HepG2 (cell line): ENCODE results near the gene DAG1. TPM values are rescaled to one million over a fixed set of nuclear protein-coding genes. Genes with fewer than 3 reads are reported as not detected.

Experiments used
- CC2D1A ChIP-seq: sonication (generic); formaldehyde crosslinking; IDR thresholded peaks from 2 replicates; pipeline ENCODE4 v1.8.1; 2023; ENCODE audit warnings: mild to moderate bottlenecking, missing genetic modification reagents
- CHCHD3 ChIP-seq: sonication (generic); formaldehyde crosslinking; IDR thresholded peaks from 2 replicates; pipeline ENCODE4 v1.8.0; 2022; ENCODE audit warnings: mild to moderate bottlenecking, missing genetic modification reagents, moderate library complexity
- DMTF1 ChIP-seq: sonication (generic); formaldehyde crosslinking; IDR thresholded peaks from 2 replicates; pipeline ENCODE4 v1.4.0; 2020; ENCODE audit warnings: mild to moderate bottlenecking, missing genetic modification reagents
- KAT8 ChIP-seq: IDR thresholded peaks from 2 replicates; pipeline ENCODE4 v1.6.1; 2016; ENCODE audit warnings: missing genetic modification reagents, missing compliant biosample characterization
- MBNL3 ChIP-seq: fragments of 250-450 bp; sonication (Bioruptor Pico); conservative IDR thresholded peaks from 2 replicates; pipeline ENCODE4 v1.8.0; 2022; ENCODE audit warnings: mild to moderate bottlenecking, inconsistent platforms
- MED13 ChIP-seq: sonication (generic); formaldehyde crosslinking; IDR thresholded peaks from 2 replicates; pipeline ENCODE4 v1.5.0; 2020; ENCODE audit warnings: missing genetic modification reagents
- NFE2L2 ChIP-seq: fragments of 150-350 bp; IDR thresholded peaks from 2 replicates; pipeline ENCODE4 v1.6.1; 2014; ENCODE audit warnings: low read length
- PBX3 ChIP-seq: sonication (generic); formaldehyde crosslinking; IDR thresholded peaks from 2 replicates; pipeline ENCODE4 v1.8.1; 2023; ENCODE audit warnings: missing genetic modification reagents, inconsistent platforms, borderline replicate concordance
- RORA ChIP-seq: sonication (generic); formaldehyde crosslinking; IDR thresholded peaks from 2 replicates; pipeline ENCODE4 v1.5.0; 2020; ENCODE audit warnings: mild to moderate bottlenecking, missing genetic modification reagents, moderate library complexity
- SOX5 ChIP-seq: IDR thresholded peaks from 2 replicates; pipeline ENCODE4 v1.6.1; 2016; ENCODE audit warnings: borderline replicate concordance
- SOX6 ChIP-seq, 2 experiments: fragments of 450-650 bp in 1 of 2; sonication (generic) in 1 of 2; formaldehyde crosslinking in 1 of 2; IDR thresholded peaks; 2 replicates each; pipeline versions ENCODE4 v1.4.0 to v1.6.1; 2017 to 2020; ENCODE audit warnings: antibody characterized with exemption in 1 of 2, mild to moderate bottlenecking in 1 of 2, missing genetic modification reagents in 1 of 2
- STAG1 ChIP-seq: sonication (generic); formaldehyde crosslinking; IDR thresholded peaks from 2 replicates; pipeline ENCODE4 v1.4.0; 2020; ENCODE audit warnings: missing genetic modification reagents
- TBX3 ChIP-seq: fragments of 450-650 bp; IDR thresholded peaks from 2 replicates; pipeline ENCODE4 v1.6.1; 2017; ENCODE audit warnings: antibody characterized with exemption, mild to moderate bottlenecking, inconsistent platforms, borderline replicate concordance
- TFAP4 ChIP-seq: sonication (generic); IDR thresholded peaks from 2 replicates; pipeline ENCODE4 v1.6.1; 2016; ENCODE audit warnings: low read depth, borderline replicate concordance
- XBP1 ChIP-seq: sonication (generic); formaldehyde crosslinking; IDR thresholded peaks from 2 replicates; pipeline ENCODE4 v1.5.0; 2020; ENCODE audit warnings: missing genetic modification reagents
- ZFY ChIP-seq: sonication (generic); formaldehyde crosslinking; IDR thresholded peaks from 2 replicates; pipeline ENCODE4 v1.4.0; 2020; ENCODE audit warnings: missing genetic modification reagents
- ZNF354B ChIP-seq: sonication (generic); formaldehyde crosslinking; IDR thresholded peaks from 2 replicates; pipeline ENCODE4 v1.8.0; 2022; ENCODE audit warnings: mild to moderate bottlenecking, missing genetic modification reagents
- ZNF564 ChIP-seq: sonication (generic); formaldehyde crosslinking; IDR thresholded peaks from 2 replicates; pipeline ENCODE4 v1.8.1; 2023; ENCODE audit warnings: mild to moderate bottlenecking, missing genetic modification reagents
- polyA plus RNA-seq, 8 experiments: library from polyadenylated mRNA; depleted of rRNA in 3 of 8; stranded (reverse) in 7 of 8; unstranded in 1 of 8; fragments of >200 nt; fragmentation: Illumina TruSeq in 4 of 8; extraction: Trizol in 4 of 8; gene quantifications; 2 replicates each; pipeline versions ENCODE4 v1.2.1 to v1.2.3, GENCODE V29; 2011 to 2016; ENCODE audit warnings: low read depth in 4 of 8, missing spikeins in 1 of 8, mixed read lengths in 1 of 8; ENCODE audit not compliant: insufficient read depth in 1 of 8
- total RNA-seq, 5 experiments: library from RNA; depleted of rRNA; stranded (reverse); fragments of >200 nt; fragmentation: Illumina TruSeq; extraction: Trizol; gene quantifications; 2 replicates each; pipeline ENCODE4 v1.2.3, GENCODE V29; 2016; ENCODE audit warnings: low read depth in 1 of 5
- TF ChIP-seq, protein P1 (sequence below): sonication (generic); formaldehyde crosslinking; IDR thresholded peaks from 2 replicates; pipeline ENCODE4 v1.5.1; 2020; ENCODE audit warnings: missing genetic modification reagents, mild to moderate bottlenecking, borderline replicate concordance
- TF ChIP-seq, protein P2 (sequence below): sonication (generic); formaldehyde crosslinking; IDR thresholded peaks from 2 replicates; pipeline ENCODE4 v1.5.1; 2020; ENCODE audit warnings: mild to moderate bottlenecking, missing genetic modification reagents, moderate library complexity
- TF ChIP-seq, protein P3 (sequence below): sonication (generic); formaldehyde crosslinking; IDR thresholded peaks from 2 replicates; pipeline ENCODE4 v1.5.0; 2020; ENCODE audit warnings: mild to moderate bottlenecking, missing genetic modification reagents
- TF ChIP-seq, protein P4 (sequence below): sonication (generic); formaldehyde crosslinking; IDR thresholded peaks from 2 replicates; pipeline ENCODE4 v1.8.1; 2023; ENCODE audit warnings: mild to moderate bottlenecking, missing genetic modification reagents, borderline replicate concordance

Gene DAG1
- total and polyA plus RNA-seq, 2 of the 13 experiments (the other 11 are each of a cell fraction or from before 2014, with no cell fraction given) = 47.3 to 50.4 TPM

DNA sequence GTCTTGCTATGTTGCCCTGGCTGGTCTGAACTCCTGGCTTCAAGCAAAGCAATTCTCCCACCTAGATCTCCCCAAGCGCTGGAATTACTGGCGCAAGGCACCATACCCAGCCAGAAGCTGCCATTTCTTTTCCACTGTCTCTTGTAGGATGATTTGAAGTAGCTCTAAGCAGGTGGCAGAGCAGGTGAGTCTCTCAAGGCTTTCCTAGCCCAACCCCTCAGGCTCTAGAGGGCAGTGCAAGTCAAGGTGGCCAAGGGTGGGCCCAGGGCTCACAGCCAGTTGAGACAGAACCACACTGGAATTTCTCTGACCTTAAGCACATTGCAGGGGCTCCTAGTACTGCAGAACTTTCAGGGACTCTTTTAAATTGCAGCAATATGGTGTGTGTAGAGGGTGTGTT lies 15.6 kb upstream of the DAG1 start (continued):
- TF ChIP-seq MED13 (no peak), ZFY (CRISPR knock-in tag) (0 out of 2 replicates have a peak, but pooled peaks have one; percentile 31), CHCHD3 (CRISPR knock-in tag) (no peak), MBNL3 (CRISPR knock-in tag) (no peak), ZNF564 (CRISPR knock-in tag) (no peak), RORA (no peak), ZNF354B (CRISPR knock-in tag) (no peak), KAT8 (peak; percentile 22; the same call in 1 of the 2 replicates), CC2D1A (CRISPR knock-in tag) (no peak), SOX6 (IDR thresholded peaks at IDR 0.05) (no peak), SOX6 (CRISPR knock-in tag; IDR thresholded peaks at IDR 0.05) (peak; percentile 49; the same call in 1 of the 2 replicates), XBP1 (CRISPR knock-in tag) (no peak), TBX3 (no peak), TFAP4 (no peak), SOX5 (CRISPR knock-in tag) (peak; percentile 14; the same call in 1 of the 2 replicates), PBX3 (no peak), NFE2L2 (no peak), DMTF1 (no peak), STAG1 (CRISPR knock-in tag) (peak; percentile 90)
- TF ChIP-seq, protein P1, sequence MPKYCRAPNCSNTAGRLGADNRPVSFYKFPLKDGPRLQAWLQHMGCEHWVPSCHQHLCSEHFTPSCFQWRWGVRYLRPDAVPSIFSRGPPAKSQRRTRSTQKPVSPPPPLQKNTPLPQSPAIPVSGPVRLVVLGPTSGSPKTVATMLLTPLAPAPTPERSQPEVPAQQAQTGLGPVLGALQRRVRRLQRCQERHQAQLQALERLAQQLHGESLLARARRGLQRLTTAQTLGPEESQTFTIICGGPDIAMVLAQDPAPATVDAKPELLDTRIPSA (CRISPR knock-in tag) = no peak
- TF ChIP-seq, protein P2, sequence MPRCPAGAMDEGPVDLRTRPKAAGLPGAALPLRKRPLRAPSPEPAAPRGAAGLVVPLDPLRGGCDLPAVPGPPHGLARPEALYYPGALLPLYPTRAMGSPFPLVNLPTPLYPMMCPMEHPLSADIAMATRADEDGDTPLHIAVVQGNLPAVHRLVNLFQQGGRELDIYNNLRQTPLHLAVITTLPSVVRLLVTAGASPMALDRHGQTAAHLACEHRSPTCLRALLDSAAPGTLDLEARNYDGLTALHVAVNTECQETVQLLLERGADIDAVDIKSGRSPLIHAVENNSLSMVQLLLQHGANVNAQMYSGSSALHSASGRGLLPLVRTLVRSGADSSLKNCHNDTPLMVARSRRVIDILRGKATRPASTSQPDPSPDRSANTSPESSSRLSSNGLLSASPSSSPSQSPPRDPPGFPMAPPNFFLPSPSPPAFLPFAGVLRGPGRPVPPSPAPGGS (CRISPR knock-in tag) = no peak
- TF ChIP-seq, protein P3, sequence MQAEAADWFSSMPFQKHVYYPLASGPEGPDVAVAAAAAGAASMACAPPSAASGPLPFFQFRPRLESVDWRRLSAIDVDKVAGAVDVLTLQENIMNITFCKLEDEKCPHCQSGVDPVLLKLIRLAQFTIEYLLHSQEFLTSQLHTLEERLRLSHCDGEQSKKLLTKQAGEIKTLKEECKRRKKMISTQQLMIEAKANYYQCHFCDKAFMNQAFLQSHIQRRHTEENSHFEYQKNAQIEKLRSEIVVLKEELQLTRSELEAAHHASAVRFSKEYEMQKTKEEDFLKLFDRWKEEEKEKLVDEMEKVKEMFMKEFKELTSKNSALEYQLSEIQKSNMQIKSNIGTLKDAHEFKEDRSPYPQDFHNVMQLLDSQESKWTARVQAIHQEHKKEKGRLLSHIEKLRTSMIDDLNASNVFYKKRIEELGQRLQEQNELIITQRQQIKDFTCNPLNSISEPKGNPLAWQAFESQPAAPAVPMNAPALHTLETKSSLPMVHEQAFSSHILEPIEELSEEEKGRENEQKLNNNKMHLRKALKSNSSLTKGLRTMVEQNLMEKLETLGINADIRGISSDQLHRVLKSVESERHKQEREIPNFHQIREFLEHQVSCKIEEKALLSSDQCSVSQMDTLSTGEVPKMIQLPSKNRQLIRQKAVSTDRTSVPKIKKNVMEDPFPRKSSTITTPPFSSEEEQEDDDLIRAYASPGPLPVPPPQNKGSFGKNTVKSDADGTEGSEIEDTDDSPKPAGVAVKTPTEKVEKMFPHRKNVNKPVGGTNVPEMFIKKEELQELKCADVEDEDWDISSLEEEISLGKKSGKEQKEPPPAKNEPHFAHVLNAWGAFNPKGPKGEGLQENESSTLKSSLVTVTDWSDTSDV (CRISPR knock-in tag) = no peak
- TF ChIP-seq, protein P4, sequence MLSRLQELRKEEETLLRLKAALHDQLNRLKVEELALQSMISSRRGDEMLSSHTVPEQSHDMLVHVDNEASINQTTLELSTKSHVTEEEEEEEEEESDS (CRISPR knock-in tag) = no peak
